Gastroesophageal sphincter (tissue), 4 donors: ENCODE data around the gene MYLK. TPM values are rescaled to one million over a fixed set of nuclear protein-coding genes. Genes with fewer than 3 reads are reported as not detected.

Experiments used
- ATAC-seq: fragments of 150-250 bp; one replicate; pipeline ENCODE4 v1.9.1; 2016; ENCODE audit warnings: mild to moderate bottlenecking, moderate library complexity
- H3K27ac ChIP-seq, 4 donors: fragments of 200-600 bp; sonication (generic) in 3 of 4; 1 replicate in 3 of 4; 2 replicates in 1 of 4; pipeline ENCODE4 v1.5.1; 2016 to 2019
- H3K27me3 ChIP-seq: fragments of 200-600 bp; sonication (generic); one replicate; pipeline ENCODE4 v1.5.1; 2019
- H3K36me3 ChIP-seq, 2 donors: fragments of 200-600 bp; sonication (generic); one replicate each; pipeline ENCODE4 v1.5.1; 2019; ENCODE audit warnings: control low read depth in 1 of 2
- H3K4me1 ChIP-seq, 3 donors: fragments of 200-600 bp; sonication (generic); 1 replicate in 2 of 3; 2 replicates in 1 of 3; pipeline ENCODE4 v1.5.1; 2016 to 2019; ENCODE audit warnings: control low read depth in 2 of 3
- H3K4me3 ChIP-seq, 2 donors: fragments of 200-600 bp; sonication (generic); one replicate each; pipeline ENCODE4 v1.5.1; 2019; ENCODE audit warnings: mild to moderate bottlenecking in 1 of 2, moderate library complexity in 1 of 2
- H3K9me3 ChIP-seq, 3 donors: fragments of 200-600 bp; sonication (generic); one replicate each; pipeline ENCODE4 v1.5.1; 2017 to 2019; ENCODE audit warnings: control low read depth in 2 of 3
- EP300 ChIP-seq: sonication (generic); formaldehyde crosslinking; IDR thresholded peaks from one replicate; pipeline ENCODE4 v1.6.1; 2017; ENCODE audit warnings: antibody characterized with exemption, mild to moderate bottlenecking
- POLR2A ChIP-seq, 2 donors: fragments of 450-650 bp; IDR thresholded peaks; one replicate each; pipeline ENCODE4 v1.6.1; 2017; ENCODE audit warnings: antibody characterized with exemption in 2 of 2, mild to moderate bottlenecking in 2 of 2, moderate library complexity in 1 of 2
- POLR2AphosphoS5 ChIP-seq: sonication (generic); formaldehyde crosslinking; IDR thresholded peaks from one replicate; pipeline ENCODE4 v1.6.1; 2017; ENCODE audit warnings: antibody characterized with exemption
- WGBS, 2 donors: methylation state at CpG; one replicate each; pipeline ENCODE4 v1.1.5; 2018; ENCODE audit warnings: low coverage in 1 of 2; 5-methylcytosine and 5-hydroxymethylcytosine counted together
- total RNA-seq, 4 donors: library from RNA; depleted of rRNA; stranded (reverse); fragments of >200 nt; gene quantifications; one replicate each; pipeline ENCODE4 v1.1.0, GENCODE V29; 2016
- TF ChIP-seq, protein P1 (sequence below), 4 experiments: fragments of 200-600 bp in 2 of 4; fragments of 450-650 bp in 2 of 4; sonication (generic) in 1 of 4; IDR thresholded peaks; one replicate each; pipeline ENCODE4 v1.5.1; 2017 to 2019; ENCODE audit warnings: antibody characterized with exemption in 4 of 4, mild to moderate bottlenecking in 2 of 4, moderate library complexity in 2 of 4

The MYLK gene
- total RNA-seq, 4 donors from 2014 or later, result 1,558 to 2,522 (median 2,261) TPM

DNA sequence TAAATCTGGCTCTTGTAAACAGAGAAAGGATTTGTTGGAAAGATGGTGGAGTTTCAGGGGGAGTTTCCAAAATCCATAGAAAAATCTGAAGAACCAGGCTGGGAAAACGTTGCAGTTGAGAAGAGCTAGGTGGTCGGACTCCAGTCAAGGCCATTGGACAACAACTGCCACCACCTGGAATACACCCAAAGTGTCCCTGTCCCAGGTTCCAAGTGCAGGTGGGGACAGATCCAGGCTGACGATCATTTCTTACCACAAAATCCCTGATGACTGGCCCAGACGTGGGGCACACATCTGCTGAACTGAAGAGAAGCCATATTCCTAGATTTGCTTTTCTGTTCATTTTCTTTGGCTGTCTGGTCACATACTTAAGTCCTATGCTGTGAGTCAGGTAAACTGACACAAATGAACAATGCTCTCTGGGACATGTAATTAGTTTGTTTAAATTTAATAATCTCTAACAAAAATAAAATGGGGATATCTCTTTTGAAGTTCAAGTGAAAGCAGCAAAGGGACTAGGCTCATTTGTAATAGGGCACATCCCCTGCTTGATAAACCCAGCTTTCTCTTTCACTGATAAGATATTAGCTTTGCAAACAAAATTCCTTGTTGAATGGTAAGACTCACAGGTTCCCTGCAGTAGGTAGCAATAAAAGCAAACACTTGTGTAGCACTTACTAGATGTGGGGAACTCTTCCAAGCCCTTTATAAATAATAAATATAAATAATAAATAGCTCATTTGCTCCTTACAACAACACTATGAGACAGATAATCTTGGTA, 88.5 kb downstream of the MYLK start:
- WGBS, 2 donors, result 74 to 92% methylated on average over 2 to 4 of the region's 4 CpGs
- no peak for TF ChIP-seq POLR2AphosphoS5
- TF ChIP-seq, protein P1, sequence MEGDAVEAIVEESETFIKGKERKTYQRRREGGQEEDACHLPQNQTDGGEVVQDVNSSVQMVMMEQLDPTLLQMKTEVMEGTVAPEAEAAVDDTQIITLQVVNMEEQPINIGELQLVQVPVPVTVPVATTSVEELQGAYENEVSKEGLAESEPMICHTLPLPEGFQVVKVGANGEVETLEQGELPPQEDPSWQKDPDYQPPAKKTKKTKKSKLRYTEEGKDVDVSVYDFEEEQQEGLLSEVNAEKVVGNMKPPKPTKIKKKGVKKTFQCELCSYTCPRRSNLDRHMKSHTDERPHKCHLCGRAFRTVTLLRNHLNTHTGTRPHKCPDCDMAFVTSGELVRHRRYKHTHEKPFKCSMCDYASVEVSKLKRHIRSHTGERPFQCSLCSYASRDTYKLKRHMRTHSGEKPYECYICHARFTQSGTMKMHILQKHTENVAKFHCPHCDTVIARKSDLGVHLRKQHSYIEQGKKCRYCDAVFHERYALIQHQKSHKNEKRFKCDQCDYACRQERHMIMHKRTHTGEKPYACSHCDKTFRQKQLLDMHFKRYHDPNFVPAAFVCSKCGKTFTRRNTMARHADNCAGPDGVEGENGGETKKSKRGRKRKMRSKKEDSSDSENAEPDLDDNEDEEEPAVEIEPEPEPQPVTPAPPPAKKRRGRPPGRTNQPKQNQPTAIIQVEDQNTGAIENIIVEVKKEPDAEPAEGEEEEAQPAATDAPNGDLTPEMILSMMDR (IDR thresholded peaks at IDR 0.05), result no peak
- no peak for TF ChIP-seq EP300
- Histone ChIP-seq H3K4me3 (no peak overlapping the region), H3K27ac (no peak overlapping the region), H3K9me3 (no peaks in the 10 kb centered on the region), H3K36me3 (no peaks in the 10 kb centered on the region), H3K4me1 (peaks cover 0 to 16% (median 0%) of the 10 kb centered on the region in 3 donors), H3K27me3 (no peaks in the 10 kb centered on the region)
- no peak for ATAC-seq

- Histone ChIP-seq H3K4me3 (no peak overlapping the region), H3K9me3 (no peaks in the 10 kb centered on the region), H3K4me1 (peaks cover 0 to 17% (median 0%) of the 10 kb centered on the region in 3 donors), H3K27me3 (no peaks in the 10 kb centered on the region), H3K36me3 (no peaks in the 10 kb centered on the region), H3K27ac (no peak overlapping the region)
- ATAC-seq, result no peak
- TF ChIP-seq POLR2AphosphoS5, result no peak
- WGBS, 2 donors, result 81 to 100% methylated on average over 1 to 6 of the region's 9 CpGs
These were observed 90.7 kb downstream of the MYLK start for GRCh38 chr3:123793425-123793824.

- Histone ChIP-seq H3K4me3 (no peak overlapping the region), H3K27ac (peak overlapping the region in 1 of 4 donors; percentile 33), H3K36me3 (no peaks in the 10 kb centered on the region), H3K4me1 (peaks cover 0 to 17% (median 0%) of the 10 kb centered on the region in 3 donors), H3K27me3 (no peaks in the 10 kb centered on the region), H3K9me3 (no peaks in the 10 kb centered on the region)
- WGBS, 2 donors, result 86 to 88% methylated on average over 5 to 6 of the region's 6 CpGs
- no peak for ATAC-seq
- TF ChIP-seq POLR2AphosphoS5 (no peak), EP300 (no peak), POLR2A (IDR thresholded peaks at IDR 0.05) (no peak)
- TF ChIP-seq, protein P1 (IDR thresholded peaks at IDR 0.05), result no peak
These were observed 91.5 kb downstream of the MYLK start for GRCh38 chr3:123792473-123793201.

DNA sequence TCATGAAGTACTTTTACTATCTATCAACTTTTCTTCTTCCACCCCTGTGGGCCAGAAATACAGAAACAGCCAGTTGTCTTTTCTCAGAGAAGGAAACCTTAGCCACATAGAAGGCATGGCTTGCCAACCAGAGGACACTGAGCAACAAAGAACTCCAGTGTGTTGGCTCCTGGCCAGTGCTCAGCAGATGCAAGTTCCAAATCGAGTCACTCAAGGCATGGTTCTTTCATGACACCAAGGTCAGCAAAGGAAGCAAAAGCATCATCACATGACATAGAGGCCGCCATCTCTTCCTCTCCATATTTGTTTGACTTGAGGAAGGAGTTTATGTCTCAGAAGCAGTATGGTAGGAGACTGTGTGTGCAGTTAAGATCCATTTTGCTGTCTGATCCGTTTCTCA, 92.2 kb downstream of the MYLK start:
- Histone ChIP-seq H3K27ac (peak overlapping the region in 2 of 4 donors; percentile 33 to 37), H3K4me3 (no peak overlapping the region), H3K4me1 (peaks cover 0 to 17% (median 0%) of the 10 kb centered on the region in 3 donors), H3K36me3 (no peaks in the 10 kb centered on the region), H3K9me3 (no peaks in the 10 kb centered on the region), H3K27me3 (no peaks in the 10 kb centered on the region)
- 52 to 57% methylated on average over 3 of the region's 3 CpGs for WGBS, 2 donors
- TF ChIP-seq POLR2AphosphoS5 (no peak), EP300 (no peak), POLR2A (IDR thresholded peaks at IDR 0.05) (no peak)
- TF ChIP-seq, protein P1 (IDR thresholded peaks at IDR 0.05), result no peak
- ATAC-seq, result no peak

GRCh38 chr3:123791417-123791816, 92.7 kb downstream of the MYLK start:
- Histone ChIP-seq H3K9me3 (no peaks in the 10 kb centered on the region), H3K27ac (peak overlapping the region in 2 of 4 donors; percentile 37 to 54), H3K36me3 (no peaks in the 10 kb centered on the region), H3K4me3 (no peak overlapping the region), H3K27me3 (no peaks in the 10 kb centered on the region), H3K4me1 (peaks cover 0 to 17% (median 0%) of the 10 kb centered on the region in 3 donors)
- WGBS, 2 donors, result 3 to 33% methylated on average over 3 of the region's 3 CpGs
- ATAC-seq, result peak; percentile 68
- TF ChIP-seq POLR2AphosphoS5, result no peak
- TF ChIP-seq POLR2A (IDR thresholded peaks at IDR 0.05), result no peak
- TF ChIP-seq, protein P1 (IDR thresholded peaks at IDR 0.05), result no peak
- no peak for TF ChIP-seq EP300
